ENCODE data around the gene GAK.

The GAK gene

GRCh38 chr4:826508-827208 lies 105.5 kb downstream of the GAK start:
- no peak for DNase-seq

- no peak for DNase-seq
Observed at GRCh38 chr4:825971-826330, 106.2 kb downstream of the GAK start, which contains the start of gene CPLX1. CPLX1 (minus strand) TSS chr4:826129; CDS start chr4:824522, 1,607 bp downstream.

GRCh38 chr4:825063-825970 lies 106.8 kb downstream of the GAK start:
- DNase-seq, result peak; percentile 63

- DNase-seq, result no peak
Observed at GRCh38 chr4:824461-825062, 107.6 kb downstream of the GAK start.

- DNase-seq, result no peak
Observed at GRCh38 chr4:823761-824460, 108.2 kb downstream of the GAK start.

- DNase-seq, result no peak
Observed at GRCh38 chr4:823176-823760, 108.8 kb downstream of the GAK start.

- DNase-seq, result no peak
Observed at GRCh38 chr4:822361-823175, 109.5 kb downstream of the GAK start.

GRCh38 chr4:821631-822030 lies 110.5 kb downstream of the GAK start:
- DNase-seq, result no peak

- no peak for DNase-seq
Observed at GRCh38 chr4:821181-821591, 110.9 kb downstream of the GAK start.

GRCh38 chr4:820230-821172 lies 111.6 kb downstream of the GAK start:
- no peak for DNase-seq

- no peak for DNase-seq
Observed at GRCh38 chr4:819401-820229, 112.5 kb downstream of the GAK start.

- no peak for DNase-seq
Observed at GRCh38 chr4:818106-818921, 113.8 kb downstream of the GAK start.

- no peak for DNase-seq
Observed at GRCh38 chr4:815464-816146, 116.5 kb downstream of the GAK start.

- no peak for DNase-seq
Observed at GRCh38 chr4:814312-814850, 117.7 kb downstream of the GAK start.

GRCh38 chr4:813900-814299 lies 118.2 kb downstream of the GAK start:
- no peak for DNase-seq

GRCh38 chr4:808860-809570 lies 123.1 kb downstream of the GAK start:
- no peak for DNase-seq

- no peak for DNase-seq
Observed at GRCh38 chr4:807792-808191, 124.3 kb downstream of the GAK start.
